ENCODE measurements around the gene CTSZ.

Gene CTSZ

GRCh38 chr20:59050437-59050836, 43.4 kb upstream of the CTSZ start:
- Histone ChIP-seq H2AFZ (ENCODE audit: low read length) (no peak overlapping the region), H3K36me3 (ENCODE audit: insufficient read depth, low read length) (no peaks in the 10 kb centered on the region), H3K79me2 (ENCODE audit: insufficient read depth, low read length) (no peaks in the 10 kb centered on the region), H3K9me2 (ENCODE audit: low read depth, low read length) (no peaks in the 10 kb centered on the region), H3F3A (ENCODE audit: insufficient read depth, low read length) (no peaks in the 10 kb centered on the region), H3K9me3 (ENCODE audit: low read length) (no peaks in the 10 kb centered on the region), H3K4me2 (ENCODE audit: low read length) (no peak overlapping the region), H3K4me1 (ENCODE audit: insufficient read depth, low read length, severe bottlenecking) (no peaks in the 10 kb centered on the region), H3K27ac (ENCODE audit: low read depth, low read length, poor library complexity, severe bottlenecking) (no peak overlapping the region), H3K4me3 (ENCODE audit: low read depth, low read length, poor library complexity, severe bottlenecking) (no peak overlapping the region), H3K27me3 (ENCODE audit: insufficient read depth, low read length) (no peaks in the 10 kb centered on the region), H3K9ac (ENCODE audit: low read length) (no peak overlapping the region), H4K20me1 (ENCODE audit: insufficient read depth, low read length) (no peaks in the 10 kb centered on the region)
- TF ChIP-seq, protein P1, sequence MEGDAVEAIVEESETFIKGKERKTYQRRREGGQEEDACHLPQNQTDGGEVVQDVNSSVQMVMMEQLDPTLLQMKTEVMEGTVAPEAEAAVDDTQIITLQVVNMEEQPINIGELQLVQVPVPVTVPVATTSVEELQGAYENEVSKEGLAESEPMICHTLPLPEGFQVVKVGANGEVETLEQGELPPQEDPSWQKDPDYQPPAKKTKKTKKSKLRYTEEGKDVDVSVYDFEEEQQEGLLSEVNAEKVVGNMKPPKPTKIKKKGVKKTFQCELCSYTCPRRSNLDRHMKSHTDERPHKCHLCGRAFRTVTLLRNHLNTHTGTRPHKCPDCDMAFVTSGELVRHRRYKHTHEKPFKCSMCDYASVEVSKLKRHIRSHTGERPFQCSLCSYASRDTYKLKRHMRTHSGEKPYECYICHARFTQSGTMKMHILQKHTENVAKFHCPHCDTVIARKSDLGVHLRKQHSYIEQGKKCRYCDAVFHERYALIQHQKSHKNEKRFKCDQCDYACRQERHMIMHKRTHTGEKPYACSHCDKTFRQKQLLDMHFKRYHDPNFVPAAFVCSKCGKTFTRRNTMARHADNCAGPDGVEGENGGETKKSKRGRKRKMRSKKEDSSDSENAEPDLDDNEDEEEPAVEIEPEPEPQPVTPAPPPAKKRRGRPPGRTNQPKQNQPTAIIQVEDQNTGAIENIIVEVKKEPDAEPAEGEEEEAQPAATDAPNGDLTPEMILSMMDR (IDR thresholded peaks at IDR 0.05; ENCODE audit: low read length) = no peak
- no peak for TF ChIP-seq EZH2 (IDR thresholded peaks at IDR 0.05; ENCODE audit: borderline replicate concordance, low read length)

- Histone ChIP-seq H4K20me1 (ENCODE audit: insufficient read depth, low read length) (no peaks in the 10 kb centered on the region), H3K27ac (ENCODE audit: low read depth, low read length, poor library complexity, severe bottlenecking) (no peak overlapping the region), H3K4me3 (ENCODE audit: low read depth, low read length, poor library complexity, severe bottlenecking) (no peak overlapping the region), H3K4me2 (ENCODE audit: low read length) (no peak overlapping the region), H3K4me1 (ENCODE audit: insufficient read depth, low read length, severe bottlenecking) (peaks cover 7% of the 10 kb centered on the region), H3K27me3 (ENCODE audit: insufficient read depth, low read length) (no peaks in the 10 kb centered on the region), H3F3A (ENCODE audit: insufficient read depth, low read length) (no peaks in the 10 kb centered on the region), H3K9me3 (ENCODE audit: low read length) (no peaks in the 10 kb centered on the region), H3K36me3 (ENCODE audit: insufficient read depth, low read length) (no peaks in the 10 kb centered on the region), H3K9ac (ENCODE audit: low read length) (no peak overlapping the region), H3K9me2 (ENCODE audit: low read depth, low read length) (no peaks in the 10 kb centered on the region), H2AFZ (ENCODE audit: low read length) (no peak overlapping the region), H3K79me2 (ENCODE audit: insufficient read depth, low read length) (no peaks in the 10 kb centered on the region)
- no peak for TF ChIP-seq EZH2 (IDR thresholded peaks at IDR 0.05; ENCODE audit: borderline replicate concordance, low read length)
Observed at GRCh38 chr20:59048681-59049030, 41.6 kb upstream of the CTSZ start.

- Histone ChIP-seq H3K27me3 (ENCODE audit: insufficient read depth, low read length) (no peaks in the 10 kb centered on the region), H3K36me3 (ENCODE audit: insufficient read depth, low read length) (no peaks in the 10 kb centered on the region), H4K20me1 (ENCODE audit: insufficient read depth, low read length) (no peaks in the 10 kb centered on the region), H2AFZ (ENCODE audit: low read length) (no peak overlapping the region), H3K4me3 (ENCODE audit: low read depth, low read length, poor library complexity, severe bottlenecking) (no peak overlapping the region), H3K9me2 (ENCODE audit: low read depth, low read length) (no peaks in the 10 kb centered on the region), H3K9me3 (ENCODE audit: low read length) (no peaks in the 10 kb centered on the region), H3K79me2 (ENCODE audit: insufficient read depth, low read length) (no peaks in the 10 kb centered on the region), H3F3A (ENCODE audit: insufficient read depth, low read length) (no peaks in the 10 kb centered on the region), H3K4me1 (ENCODE audit: insufficient read depth, low read length, severe bottlenecking) (peaks cover 13% of the 10 kb centered on the region), H3K4me2 (ENCODE audit: low read length) (no peak overlapping the region), H3K27ac (ENCODE audit: low read depth, low read length, poor library complexity, severe bottlenecking) (no peak overlapping the region), H3K9ac (ENCODE audit: low read length) (no peak overlapping the region)
- no peak for TF ChIP-seq EZH2 (IDR thresholded peaks at IDR 0.05; ENCODE audit: borderline replicate concordance, low read length)
- TF ChIP-seq, protein P1 (IDR thresholded peaks at IDR 0.05; ENCODE audit: low read length) = no peak
Observed at GRCh38 chr20:59047938-59048680, 41.1 kb upstream of the CTSZ start.

DNA sequence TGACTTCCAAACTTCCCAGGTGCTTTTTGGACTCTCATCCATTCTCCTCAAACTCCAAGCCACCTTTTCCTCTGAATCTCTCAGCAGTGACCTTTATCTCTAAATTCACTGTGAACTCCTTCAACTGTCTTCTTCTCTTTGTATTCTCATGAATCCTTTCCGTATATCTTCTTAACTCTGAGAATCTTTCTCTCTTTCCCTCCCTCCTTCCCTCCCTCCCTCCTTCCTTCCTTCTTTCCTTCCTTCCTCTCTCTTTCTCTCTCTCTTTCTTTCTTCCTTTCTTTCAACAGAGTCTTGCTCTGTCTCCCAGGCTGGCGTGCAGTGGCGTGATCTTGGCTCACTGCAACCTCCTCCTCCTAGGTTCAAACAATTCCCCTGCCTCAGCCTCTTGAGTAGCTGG, 39.8 kb upstream of the CTSZ start:
- peaks cover 15% of the 10 kb centered on the region for H3K4me1 ChIP-seq (ENCODE audit: insufficient read depth, low read length, severe bottlenecking)
- TF ChIP-seq, protein P1 (IDR thresholded peaks at IDR 0.05; ENCODE audit: low read length) = no peak
- TF ChIP-seq EZH2 (IDR thresholded peaks at IDR 0.05; ENCODE audit: borderline replicate concordance, low read length) = no peak
- no peaks in the 10 kb centered on the region for H3K27me3 ChIP-seq (ENCODE audit: insufficient read depth, low read length)
- no peak overlapping the region for H3K27ac ChIP-seq (ENCODE audit: low read depth, low read length, poor library complexity, severe bottlenecking)
- no peaks in the 10 kb centered on the region for H3K9me3 ChIP-seq (ENCODE audit: low read length)
- no peaks in the 10 kb centered on the region for H3K36me3 ChIP-seq (ENCODE audit: insufficient read depth, low read length)
- H3K4me3 ChIP-seq (ENCODE audit: low read depth, low read length, poor library complexity, severe bottlenecking) = no peak overlapping the region
- no peaks in the 10 kb centered on the region for H3K9me2 ChIP-seq (ENCODE audit: low read depth, low read length)
- H4K20me1 ChIP-seq (ENCODE audit: insufficient read depth, low read length) = no peaks in the 10 kb centered on the region
- no peak overlapping the region for H2AFZ ChIP-seq (ENCODE audit: low read length)
- H3K4me2 ChIP-seq (ENCODE audit: low read length) = no peak overlapping the region
- H3K9ac ChIP-seq (ENCODE audit: low read length) = no peak overlapping the region
- H3F3A ChIP-seq (ENCODE audit: insufficient read depth, low read length) = no peaks in the 10 kb centered on the region
- peaks cover 6% of the 10 kb centered on the region for H3K79me2 ChIP-seq (ENCODE audit: insufficient read depth, low read length)
